Mesenchymal stem cell (in vitro differentiated cells and primary cell): Measurements from ENCODE around the gene AP3B1.
"Not testable (repeated sequence)": the region's sequence is repeated elsewhere in the genome, so short reads cannot be mapped to it uniquely, and the experiment has no call there.

Experiments
- DNase-seq: peaks from one replicate; pipeline ENCODE4 v3.0.0-alpha.2; 2013
- H2AFZ ChIP-seq: one replicate; pipeline ENCODE4 v1.6.1; 2013; ENCODE audit warnings: low read depth, mild to moderate bottlenecking, control low read depth, inconsistent platforms, low read length, moderate library complexity
- H2AK5ac ChIP-seq: 2 replicates; pipeline ENCODE4 v1.6.1; 2013; ENCODE audit warnings: low read length, moderate library complexity, mild to moderate bottlenecking, inconsistent platforms; ENCODE audit not compliant: severe bottlenecking
- H2BK120ac ChIP-seq: one replicate; pipeline ENCODE4 v1.6.1; 2013; ENCODE audit warnings: low read depth, mild to moderate bottlenecking, inconsistent platforms, low read length, moderate library complexity
- H2BK12ac ChIP-seq, 2 experiments: one replicate each; pipeline ENCODE4 v1.6.1; 2013; ENCODE audit warnings: inconsistent platforms in 2 of 2, low read length in 2 of 2, mild to moderate bottlenecking in 2 of 2, moderate library complexity in 2 of 2, control low read depth in 1 of 2
- H2BK15ac ChIP-seq: one replicate; pipeline ENCODE4 v1.6.1; 2013; ENCODE audit warnings: mild to moderate bottlenecking, low read depth, inconsistent platforms; ENCODE audit not compliant: poor library complexity, severe bottlenecking
- H2BK5ac ChIP-seq: 2 replicates; pipeline ENCODE4 v1.6.1; 2013; ENCODE audit warnings: low read depth, mild to moderate bottlenecking, low read length, control low read depth, inconsistent platforms; ENCODE audit not compliant: poor library complexity, severe bottlenecking
- H3K14ac ChIP-seq, 2 experiments: one replicate each; pipeline ENCODE4 v1.6.1; 2013; ENCODE audit warnings: inconsistent platforms in 2 of 2, low read length in 2 of 2, control low read depth in 1 of 2, mild to moderate bottlenecking in 1 of 2, moderate library complexity in 1 of 2
- H3K18ac ChIP-seq, 2 experiments: one replicate each; pipeline ENCODE4 v1.6.1; 2013; ENCODE audit warnings: inconsistent platforms in 2 of 2, low read length in 2 of 2, control low read depth in 1 of 2, low read depth in 1 of 2, mild to moderate bottlenecking in 1 of 2
- H3K23ac ChIP-seq, 2 experiments: one replicate each; pipeline ENCODE4 v1.6.1; 2013; ENCODE audit warnings: inconsistent platforms in 2 of 2, low read length in 2 of 2, mild to moderate bottlenecking in 2 of 2, moderate library complexity in 2 of 2, control low read depth in 1 of 2
- H3K27ac ChIP-seq: 2 replicates; pipeline ENCODE4 v1.5.1; 2013; ENCODE audit warnings: mild to moderate bottlenecking, moderate library complexity, low read length, control low read depth, inconsistent platforms; ENCODE audit not compliant: poor library complexity, severe bottlenecking
- H3K27me3 ChIP-seq, 2 experiments: 2 replicates each; pipeline versions ENCODE4 v1.6.1 to v1.7.0; 2013; ENCODE audit warnings: low read length in 2 of 2, mild to moderate bottlenecking in 2 of 2, moderate library complexity in 2 of 2, control low read depth in 1 of 2, inconsistent platforms in 1 of 2; ENCODE audit not compliant: control insufficient read depth in 1 of 2, insufficient read depth in 1 of 2
- H3K36me3 ChIP-seq, 2 experiments: 2 replicates each; pipeline versions ENCODE4 v1.6.1 to v1.7.0; 2013; ENCODE audit warnings: low read length in 2 of 2, control low read depth in 1 of 2, inconsistent platforms in 1 of 2, low read depth in 1 of 2, mild to moderate bottlenecking in 1 of 2; ENCODE audit not compliant: insufficient read depth in 2 of 2, control insufficient read depth in 1 of 2
- H3K4ac ChIP-seq, 2 experiments: one replicate each; pipeline ENCODE4 v1.6.1; 2013; ENCODE audit warnings: inconsistent platforms in 2 of 2, low read length in 2 of 2, mild to moderate bottlenecking in 2 of 2, moderate library complexity in 2 of 2, control low read depth in 1 of 2, low read depth in 1 of 2
- H3K4me1 ChIP-seq: 2 replicates; pipeline ENCODE4 v1.6.1; 2013; ENCODE audit warnings: low read depth, low read length, control low read depth; ENCODE audit not compliant: control insufficient read depth, insufficient read depth
- H3K4me2 ChIP-seq: 2 replicates; pipeline ENCODE4 v1.6.1; 2013; ENCODE audit warnings: low read length, mild to moderate bottlenecking, inconsistent platforms; ENCODE audit not compliant: poor library complexity, severe bottlenecking
- H3K4me3 ChIP-seq, 2 experiments: 2 replicates each; pipeline versions ENCODE4 v1.5.1 to v1.7.0; 2013; ENCODE audit warnings: low read length in 2 of 2, mild to moderate bottlenecking in 2 of 2, control low read depth in 1 of 2, low read depth in 1 of 2; ENCODE audit not compliant: insufficient read depth in 1 of 2
- H3K79me1 ChIP-seq: replicated peaks from 2 replicates; pipeline ENCODE4 v1.6.1; 2013; ENCODE audit warnings: mild to moderate bottlenecking, control low read depth, low read length, inconsistent platforms; ENCODE audit not compliant: poor library complexity, severe bottlenecking
- H3K9ac ChIP-seq: 2 replicates; pipeline ENCODE4 v1.7.0; 2013; ENCODE audit warnings: mild to moderate bottlenecking, low read length, moderate library complexity
- H3K9me3 ChIP-seq: 2 replicates; pipeline ENCODE4 v1.7.0; 2013; ENCODE audit warnings: mild to moderate bottlenecking, low read length; ENCODE audit not compliant: control insufficient read depth
- H4K8ac ChIP-seq: one replicate; pipeline ENCODE4 v1.6.1; 2013; ENCODE audit warnings: inconsistent platforms, mild to moderate bottlenecking, low read length, moderate library complexity
- H4K91ac ChIP-seq: one replicate; pipeline ENCODE4 v1.6.1; 2013; ENCODE audit warnings: mild to moderate bottlenecking, low read length, inconsistent platforms
- WGBS: methylation state at CpG from one replicate; pipeline ENCODE4 v1.1.7; 2013; ENCODE audit warnings: mixed read lengths; 5-methylcytosine and 5-hydroxymethylcytosine counted together

The AP3B1 gene

GRCh38 chr5:78067581-78067980 lies 226.9 kb downstream of the AP3B1 start:
- H3K14ac ChIP-seq = not testable (repeated sequence)
- 100% methylated on average over 2 of the region's 3 CpGs for WGBS

GRCh38 chr5:78066722-78067121 lies 227.8 kb downstream of the AP3B1 start:
- not testable (repeated sequence) for H2AK5ac ChIP-seq, H3K4ac ChIP-seq, H3K27me3 ChIP-seq, H3K4me3 ChIP-seq, H3K14ac ChIP-seq, H3K23ac ChIP-seq, H2AFZ ChIP-seq, H2BK15ac ChIP-seq, H2BK12ac ChIP-seq, H4K91ac ChIP-seq, H3K18ac ChIP-seq, DNase-seq, H4K8ac ChIP-seq, H2BK5ac ChIP-seq, H3K4me2 ChIP-seq, H3K27ac ChIP-seq, H3K4me1 ChIP-seq, H2BK120ac ChIP-seq, H3K9ac ChIP-seq
- WGBS = 98% methylated on average over 5 of the region's 5 CpGs
- peaks cover 19% of the 10 kb centered on the region for H3K9me3 ChIP-seq
- H3K79me1 ChIP-seq = peaks cover 18% of the 10 kb centered on the region
- H3K36me3 ChIP-seq = peaks cover 9 to 11% of the 10 kb centered on the region in 2 experiments

More at GRCh38 chr5:78067581-78067980, 226.9 kb downstream of the AP3B1 start:
- not testable (repeated sequence) for H3K4me3 ChIP-seq, H2AK5ac ChIP-seq, H3K9ac ChIP-seq, H3K4me2 ChIP-seq, H3K27me3 ChIP-seq, H2BK12ac ChIP-seq, H4K8ac ChIP-seq, H2BK5ac ChIP-seq, H2BK15ac ChIP-seq, H3K4ac ChIP-seq, H2AFZ ChIP-seq, DNase-seq, H3K18ac ChIP-seq, H2BK120ac ChIP-seq, H3K27ac ChIP-seq, H4K91ac ChIP-seq, H3K23ac ChIP-seq, H3K4me1 ChIP-seq
- Histone ChIP-seq H3K79me1 (peaks cover 17% of the 10 kb centered on the region), H3K36me3 (peaks cover 9 to 11% of the 10 kb centered on the region in 2 experiments), H3K9me3 (peaks cover 19% of the 10 kb centered on the region)

GRCh38 chr5:78065663-78066062 lies 228.8 kb downstream of the AP3B1 start:
- Histone ChIP-seq H3K14ac (no peak overlapping the region), H2BK120ac (no peak overlapping the region), H3K79me1 (peaks cover 18% of the 10 kb centered on the region), H3K9ac (no peak overlapping the region), H3K23ac (no peak overlapping the region), H3K9me3 (peaks cover 14% of the 10 kb centered on the region), H2BK12ac (no peak overlapping the region), H3K36me3 (peaks cover 9 to 11% of the 10 kb centered on the region in 2 experiments), H2BK15ac (no peak overlapping the region), H4K91ac (no peak overlapping the region), H3K4me3 (peak overlapping the region in 1 of 2 experiments; percentile 5), H4K8ac (no peak overlapping the region), H2BK5ac (no peak overlapping the region), H3K27ac (no peak overlapping the region), H3K27me3 (no peaks in the 10 kb centered on the region), H2AFZ (no peak overlapping the region), H3K4me2 (no peak overlapping the region), H3K4ac (no peak overlapping the region), H3K4me1 (peaks cover 3% of the 10 kb centered on the region), H2AK5ac (no peak overlapping the region), H3K18ac (no peak overlapping the region)
- DNase-seq = no peak
- 94% methylated on average over 5 of the region's 5 CpGs for WGBS

GRCh38 chr5:78064941-78065472 lies 229.5 kb downstream of the AP3B1 start:
- peaks cover 13% of the 10 kb centered on the region for H3K9me3 ChIP-seq
- no peak overlapping the region for H2AFZ ChIP-seq
- H3K27me3 ChIP-seq = no peaks in the 10 kb centered on the region

More at GRCh38 chr5:78064941-78065472, 229.5 kb downstream of the AP3B1 start:
- DNase-seq = no peak
- H3K36me3 ChIP-seq = peaks cover 9 to 11% of the 10 kb centered on the region in 2 experiments
- no peak overlapping the region for H3K4me2 ChIP-seq
- H4K91ac ChIP-seq = no peak overlapping the region
- no peak overlapping the region for H3K18ac ChIP-seq
- H2AK5ac ChIP-seq = no peak overlapping the region
- peaks cover 3% of the 10 kb centered on the region for H3K4me1 ChIP-seq
- no peak overlapping the region for H2BK120ac ChIP-seq
- no peak overlapping the region for H3K23ac ChIP-seq
- WGBS = 95% methylated on average over 12 of the region's 12 CpGs
- H3K4me3 ChIP-seq = no peak overlapping the region
- H3K79me1 ChIP-seq = peaks cover 18% of the 10 kb centered on the region
- no peak overlapping the region for H3K4ac ChIP-seq
- H3K14ac ChIP-seq = no peak overlapping the region
- no peak overlapping the region for H4K8ac ChIP-seq
- H2BK15ac ChIP-seq = no peak overlapping the region
- H3K27ac ChIP-seq = no peak overlapping the region
- no peak overlapping the region for H2BK12ac ChIP-seq
- H2BK5ac ChIP-seq = no peak overlapping the region
- H3K9ac ChIP-seq = no peak overlapping the region
